Raji (cell line): Measurements from ENCODE around the gene ANXA4.

Source experiments
- POLR2A ChIP-seq: IDR thresholded peaks from 2 replicates; pipeline ENCODE4 v1.6.1; 2011; ENCODE audit warnings: low read depth, low read length, control low read depth; ENCODE audit not compliant: insufficient read depth

ANXA4 gene

GRCh38 chr2:69741575-69742321 lies at the start of gene ANXA4:
TSS of gene ANXA4 (plus strand) at chr2:69742134. CDS start at chr2:69781566, 39,432 bp downstream.
- peak; percentile 77 for TF ChIP-seq POLR2A

DNA sequence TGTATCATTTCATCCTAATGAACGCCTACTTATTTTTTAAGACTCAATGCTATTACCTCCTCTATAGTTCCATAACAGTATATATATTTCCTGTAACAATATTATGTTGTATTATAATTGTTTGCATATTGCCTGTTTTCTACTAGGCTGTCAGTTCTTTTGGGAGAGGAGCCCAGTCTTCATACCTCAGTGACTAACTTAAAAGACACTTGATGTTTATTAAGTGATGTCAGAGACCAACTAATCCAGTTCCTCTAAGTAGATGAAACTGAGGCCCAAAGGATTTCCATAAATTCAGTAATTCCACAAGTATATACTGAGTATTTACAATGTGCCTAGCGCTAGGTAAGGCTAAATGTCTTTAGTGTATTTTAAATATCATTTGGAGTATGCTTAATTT lies 49.5 kb upstream of the ANXA4 start:
- TF ChIP-seq POLR2A = no peak

DNA sequence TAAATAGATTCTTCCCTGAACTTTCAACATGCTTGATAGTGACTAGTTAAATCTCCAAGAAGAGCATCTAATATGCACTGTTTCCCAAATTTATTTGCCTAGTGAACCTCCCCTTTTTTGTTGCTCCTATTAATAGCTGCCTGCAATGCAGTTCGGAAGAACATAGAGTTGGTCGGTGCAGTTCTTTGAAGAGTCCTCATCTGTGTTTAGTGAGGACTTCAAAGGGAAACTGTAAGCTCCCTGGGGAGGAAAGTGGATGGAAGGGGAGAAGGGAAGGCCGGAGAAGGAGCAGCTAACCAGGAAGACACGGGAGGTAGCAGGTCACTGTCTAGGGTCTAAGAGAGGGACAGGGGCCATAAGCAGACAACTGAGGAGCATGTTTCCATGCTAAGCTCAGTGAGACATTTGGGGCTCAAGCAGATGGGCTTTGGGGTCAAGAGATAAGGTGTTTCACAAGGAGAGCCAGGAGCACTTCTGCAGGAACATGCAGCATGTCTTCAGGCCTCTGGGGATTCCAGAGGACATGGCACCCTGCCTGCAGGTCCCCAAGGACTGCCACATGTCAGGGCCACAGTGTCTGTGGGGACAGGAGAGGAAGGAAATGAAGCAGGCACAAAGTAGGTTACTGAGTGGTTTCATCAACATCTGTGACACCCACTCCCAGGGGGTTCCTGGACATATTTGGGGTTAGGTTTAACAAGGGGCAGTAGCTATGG lies 48.7 kb upstream of the ANXA4 start:
- no peak for TF ChIP-seq POLR2A

DNA sequence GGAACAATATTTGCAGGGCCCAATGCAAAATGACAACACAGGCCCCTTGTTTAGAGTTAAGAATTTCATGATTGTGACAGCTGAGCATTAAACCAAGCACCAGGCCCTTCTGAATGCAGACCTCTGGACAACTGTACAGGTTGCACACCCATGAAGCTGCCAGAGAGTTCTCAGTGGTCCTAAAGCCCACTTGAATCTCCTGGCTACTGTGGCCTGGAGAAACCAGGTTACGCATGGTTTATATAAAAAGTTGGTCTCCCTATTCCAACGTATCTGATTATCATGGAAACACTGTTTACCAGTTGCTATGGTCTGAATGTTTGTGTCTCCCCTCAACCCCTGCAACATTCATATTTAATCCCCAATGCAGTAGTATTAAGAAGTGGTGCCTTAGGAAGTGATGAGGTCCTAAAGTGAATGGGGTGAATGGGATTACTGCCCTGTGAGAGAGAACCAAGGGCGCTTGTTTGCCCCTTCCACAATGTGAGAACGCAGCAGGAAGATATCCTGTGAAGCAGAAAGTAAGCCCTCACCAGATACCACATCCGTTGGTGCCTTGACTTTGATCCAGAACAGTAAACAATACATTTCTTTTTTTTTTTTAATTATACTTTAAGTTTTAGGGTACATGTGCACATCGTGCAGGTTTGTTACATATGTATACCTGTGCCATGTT lies 48.0 kb upstream of the ANXA4 start:
- no peak for TF ChIP-seq POLR2A

- no peak for TF ChIP-seq POLR2A
Measured at GRCh38 chr2:69694894-69695849, 46.8 kb upstream of the ANXA4 start.

GRCh38 chr2:69695850-69696216 lies 46.1 kb upstream of the ANXA4 start:
- TF ChIP-seq POLR2A = no peak

GRCh38 chr2:69700381-69700780 lies 41.6 kb upstream of the ANXA4 start:
- TF ChIP-seq POLR2A = no peak

- no peak for TF ChIP-seq POLR2A
Measured at GRCh38 chr2:69701100-69701945, 40.6 kb upstream of the ANXA4 start.

GRCh38 chr2:69703189-69703588 lies 38.7 kb upstream of the ANXA4 start:
- TF ChIP-seq POLR2A = no peak

DNA sequence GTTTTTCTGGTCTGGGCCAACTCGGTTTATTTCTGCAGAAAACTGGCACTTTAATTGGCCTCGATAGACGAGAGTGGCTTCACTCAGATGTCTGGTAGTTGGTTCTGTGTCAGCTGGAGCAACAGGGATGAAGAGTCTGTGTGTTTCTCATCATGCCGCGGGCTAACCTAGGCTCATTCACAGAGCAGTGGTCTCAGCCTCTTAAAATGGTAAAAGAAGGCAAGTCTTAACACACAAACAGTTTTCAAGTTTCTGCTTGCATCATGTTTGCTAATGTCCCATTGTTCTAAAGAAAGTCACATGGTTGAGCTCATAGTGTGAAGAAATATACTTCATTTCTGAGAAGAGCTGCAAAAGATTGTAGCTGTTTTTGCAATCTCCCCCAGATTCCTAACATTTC lies 37.5 kb upstream of the ANXA4 start:
- no peak for TF ChIP-seq POLR2A

GRCh38 chr2:69709290-69709689 lies 32.6 kb upstream of the ANXA4 start:
- TF ChIP-seq POLR2A = no peak

DNA sequence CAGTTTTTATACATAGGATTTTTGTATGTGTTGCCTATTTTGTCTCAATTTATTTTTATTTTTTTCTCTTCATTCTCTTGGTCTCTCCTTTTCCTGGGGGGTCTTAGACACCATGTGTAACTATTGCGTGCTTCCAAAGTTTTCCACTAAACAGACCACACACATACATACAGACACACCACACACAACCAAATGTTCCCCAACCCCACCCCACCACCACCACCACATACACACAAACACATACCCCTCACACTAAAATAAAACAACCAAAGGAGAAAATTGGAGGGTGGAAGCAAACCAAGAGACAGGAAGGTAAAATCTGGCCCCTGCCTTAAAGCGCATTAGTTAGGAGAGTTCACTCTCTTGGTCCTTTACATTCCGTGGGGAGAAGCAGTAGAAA lies 30.0 kb upstream of the ANXA4 start:
- TF ChIP-seq POLR2A = no peak

DNA sequence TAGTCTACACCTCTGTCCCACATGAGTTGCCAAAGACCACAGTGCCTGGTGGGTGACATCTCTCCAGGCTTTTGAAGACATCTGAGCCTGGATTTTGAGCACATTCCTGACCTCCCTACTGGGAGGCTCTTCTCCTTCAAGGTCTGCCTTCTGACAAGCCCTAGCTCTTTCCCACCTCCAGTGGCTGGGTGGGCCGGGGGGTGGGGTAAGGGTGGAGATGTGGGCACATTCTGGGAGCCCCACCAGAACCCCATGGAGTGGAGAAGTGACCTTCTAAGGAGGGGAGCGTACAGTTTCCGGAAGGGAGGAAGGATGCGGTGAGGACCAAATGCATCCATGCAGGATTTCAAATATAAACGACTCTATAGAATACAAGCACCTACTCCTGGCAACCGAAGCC lies 27.9 kb upstream of the ANXA4 start:
- no peak for TF ChIP-seq POLR2A

DNA sequence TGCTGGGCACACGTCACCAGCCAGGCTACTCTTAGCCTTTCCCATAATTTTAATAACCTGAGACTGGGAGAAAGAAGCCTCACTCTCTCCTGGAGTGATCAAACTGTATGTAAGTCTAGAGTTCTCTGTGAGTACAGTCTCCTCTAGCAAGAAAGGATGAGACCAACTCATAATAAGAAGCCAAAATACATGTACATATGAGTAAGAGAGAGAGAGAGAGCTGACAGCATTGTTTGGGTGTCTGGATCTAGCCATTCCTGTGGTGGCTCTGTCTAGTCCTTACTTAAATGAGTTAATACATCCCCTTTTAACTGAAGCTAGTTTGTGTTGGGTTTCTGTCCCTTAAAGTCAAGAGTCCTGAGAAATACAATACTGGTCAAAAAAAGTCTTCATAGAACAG lies 26.0 kb upstream of the ANXA4 start:
- no peak for TF ChIP-seq POLR2A
